Measurements from ENCODE around the gene CHERP. TPM values are rescaled to one million over a fixed set of nuclear protein-coding genes. Genes with fewer than 3 reads are reported as not detected.
"Not testable (repeated sequence)": the region's sequence is repeated elsewhere in the genome, so short reads cannot be mapped to it uniquely, and the experiment has no call there.

CHERP gene
- total RNA-seq, 2 donors from 2014 or later: 4.3 to 8.0 TPM

GRCh38 chr19:16472992-16473391 lies 69.2 kb downstream of the CHERP start:
- Histone ChIP-seq H3K27ac (peak overlapping the region; percentile 93 to 95), H3K36me3 (no peaks in the 10 kb centered on the region), H3K9me3 (peaks cover 0 to 3% of the 10 kb centered on the region in 2 donors), H3K4me3 (no peak overlapping the region), H3K4me1 (peaks cover 0 to 39% of the 10 kb centered on the region in 2 donors), H3K27me3 (no peaks in the 10 kb centered on the region)
- TF ChIP-seq CTCF (IDR thresholded peaks at IDR 0.05): no peak
- DNase-seq (ENCODE audit: low spot score): no peak

GRCh38 chr19:16472559-16472899 lies 69.7 kb downstream of the CHERP start:
- not testable (repeated sequence) for H3K36me3 ChIP-seq; H3K9me3 ChIP-seq; H3K27me3 ChIP-seq; DNase-seq (ENCODE audit: low spot score)
- peak overlapping the region; percentile 93 to 95 for H3K27ac ChIP-seq
- peak overlapping the region; percentile 93 to 94 for H3K4me3 ChIP-seq
- peaks cover 0 to 43% of the 10 kb centered on the region in 2 donors for H3K4me1 ChIP-seq

- TF ChIP-seq CTCF (IDR thresholded peaks at IDR 0.05): no peak
- H3K4me3 ChIP-seq: peak overlapping the region; percentile 93 to 94
- peak overlapping the region; percentile 93 to 95 for H3K27ac ChIP-seq
- no peak for DNase-seq (ENCODE audit: low spot score)
- no peaks in the 10 kb centered on the region for H3K27me3 ChIP-seq
- H3K36me3 ChIP-seq: no peaks in the 10 kb centered on the region
- peaks cover 0 to 3% of the 10 kb centered on the region in 2 donors for H3K9me3 ChIP-seq
- peaks cover 0 to 57% of the 10 kb centered on the region in 2 donors for H3K4me1 ChIP-seq
These were observed 71.1 kb downstream of the CHERP start for GRCh38 chr19:16470911-16471811.

GRCh38 chr19:16470541-16470910 lies 71.7 kb downstream of the CHERP start:
- H3K36me3 ChIP-seq: no peaks in the 10 kb centered on the region
- peak overlapping the region; percentile 93 to 94 for H3K4me3 ChIP-seq
- H3K4me1 ChIP-seq: peaks cover 0 to 61% of the 10 kb centered on the region in 2 donors
- H3K9me3 ChIP-seq: peaks cover 0 to 3% of the 10 kb centered on the region in 2 donors
- H3K27ac ChIP-seq: peak overlapping the region; percentile 93 to 95
- no peaks in the 10 kb centered on the region for H3K27me3 ChIP-seq
- DNase-seq (ENCODE audit: low spot score): no peak
- TF ChIP-seq CTCF (IDR thresholded peaks at IDR 0.05): no peak

Other genes starting within 250 kb of the CHERP start
- 10 to 100 TPM; 40.9 to 82.3 TPM for gene KLF2, start 217.6 kb downstream of the CHERP start, total RNA-seq
- 10 to 100 TPM; 24.0 to 27.4 TPM for gene EPS15L1, start 70.5 kb downstream of the CHERP start, total RNA-seq
- not detected for gene CALR3, start 46.3 kb downstream of the CHERP start, total RNA-seq
- 1 to 10 TPM; 2.3 to 6.0 TPM for gene C19orf44, start 46.0 kb downstream of the CHERP start, total RNA-seq
- gene SLC35E1, start 30.0 kb upstream of the CHERP start, total RNA-seq: 10 to 100 TPM; 27.5 to 34.9 TPM
- gene MED26, start 85.8 kb upstream of the CHERP start, total RNA-seq: 1 to 10 TPM; 5.2 to 5.9 TPM
- 10 to 100 TPM; 50.9 to 56.7 TPM for gene SMIM7, start 117.7 kb upstream of the CHERP start, total RNA-seq
- gene TMEM38A, start 118.7 kb upstream of the CHERP start, total RNA-seq: 10 to 100 TPM; 12.1 to 14.5 TPM
- under 1 TPM in 1 of 2 donors, not detected in 1; 0.07 TPM for gene NWD1, start 177.4 kb upstream of the CHERP start, total RNA-seq